ENCODE measurements around the gene MUSK. TPM values are rescaled to one million over a fixed set of nuclear protein-coding genes. Genes with fewer than 3 reads are reported as not detected.
A peak's percentile ranks its signal among the peaks of the same experiment; 100 is the strongest.

Gene MUSK
- total and polyA plus RNA-seq, 2 of the 4 experiments (the other 2 are of a cell fraction), result 0.07 to 0.18 TPM

DNA sequence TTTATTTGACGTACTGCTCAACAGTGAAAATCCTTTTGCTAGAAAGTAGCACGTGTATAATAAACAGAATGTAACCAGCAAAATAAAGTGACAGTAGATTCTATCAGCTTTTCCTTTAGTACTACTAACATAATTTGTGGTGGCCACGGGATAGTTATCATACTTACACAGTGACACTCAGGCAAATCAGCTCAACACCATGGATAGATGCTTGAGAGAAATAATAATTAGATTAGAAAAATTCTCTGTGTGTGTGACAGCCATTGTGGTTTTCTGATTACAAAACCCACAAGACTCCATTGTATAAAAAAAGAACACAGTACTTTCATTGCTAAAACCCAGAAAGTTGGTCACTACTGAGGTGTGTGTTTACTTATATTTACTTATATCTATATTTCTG is 101.1 kb downstream of the MUSK start:
- dilution Hi-C loops (cut with HindIII; ENCODE audit: low sequenced_read_pairs, unreplicated experiment) (no loop called here), in situ Hi-C loops (cut with MboI; ENCODE audit: low sequenced_read_pairs) (no loop called here), intact Hi-C loops (cut with micrococcal nuclease) (loop anchor here (10.0 kb wide), 1 partner anchor 265 kb away; the partner anchor contains the start of gene LPAR1)
- Histone ChIP-seq H2AK9ac (replicated peaks; ENCODE audit: low read depth, low read length, poor library complexity) (no peak overlapping the region), H4K91ac (ENCODE audit: insufficient read depth, low read depth, low read length) (no peak overlapping the region), H4K5ac (ENCODE audit: low read depth, low read length) (no peak overlapping the region), H4K8ac (ENCODE audit: low read depth in 2 of 2, low read length in 2 of 2) (no peak overlapping the region; a peak in 1 of 4 replicates), H3K79me1 (ENCODE audit: low read depth in 1 of 2, low read length in 2 of 2) (no peaks in the 10 kb centered on the region), H2AK5ac (ENCODE audit: low read depth, low read length) (peak overlapping the region; percentile 28; the same call in 1 of the 2 replicates), H3K23ac (ENCODE audit: low read depth, low read length) (no peak overlapping the region; the same call in 1 of the 2 replicates), H3K9me1 (ENCODE audit: insufficient read depth, low read length) (no peaks in the 10 kb centered on the region), H3K4me2 (ENCODE audit: low read depth, low read length) (peak overlapping the region; percentile 33; the same call in 1 of the 2 replicates), H3K27ac (ENCODE audit: insufficient read depth, low read length) (no peak overlapping the region), H3K4me3 (ENCODE audit: insufficient read depth, low read depth, low read length) (no peak overlapping the region), H3K4me1 (ENCODE audit: control insufficient read depth, insufficient read depth, low read length) (peaks cover 2% of the 10 kb centered on the region; the same call in 1 of the 2 replicates), H3K4ac (ENCODE audit: low read depth, low read length) (no peak overlapping the region), H4K20me1 (ENCODE audit: insufficient read depth, low read length) (no peaks in the 10 kb centered on the region), H3K18ac (ENCODE audit: low read depth, low read length) (peak overlapping the region; percentile 69; the same call in 1 of the 2 replicates), H2BK5ac (ENCODE audit: low read depth, low read length, poor library complexity, severe bottlenecking) (peak overlapping the region; percentile 62), H2BK20ac (ENCODE audit: low read depth, low read length) (peak overlapping the region; percentile 34; the same call in 1 of the 2 replicates), H3K14ac (replicated peaks; ENCODE audit: low read depth, low read length) (no peak overlapping the region), H3K27me3 (ENCODE audit: control insufficient read depth, insufficient read depth, low read length) (no peaks in the 10 kb centered on the region), H2BK15ac (ENCODE audit: low read depth, low read length) (0 out of 3 replicates have a peak overlapping the region, but pooled peaks have one; percentile 1), H3K56ac (ENCODE audit: extremely low read depth, insufficient read depth, low read length) (peak overlapping the region; percentile 51; the same call in 1 of the 2 replicates), H3K9me3 (ENCODE audit: control insufficient read depth, insufficient read depth, low read length) (no peaks in the 10 kb centered on the region), H2BK120ac (ENCODE audit: low read depth, low read length) (0 out of 2 replicates have a peak overlapping the region, but pooled peaks have one; percentile 17), H3K36me3 (ENCODE audit: control insufficient read depth, insufficient read depth, low read length) (no peaks in the 10 kb centered on the region), H2AFZ (replicated peaks; ENCODE audit: low read length, poor library complexity) (no peak overlapping the region), H3K9ac (ENCODE audit: low read depth, low read length) (no peak overlapping the region)
- no CpG with 5 or more reads among the region's 3 CpGs for WGBS, 2 experiments (ENCODE audit: extremely low coverage in 2 of 2, insufficient read length in 1 of 2)
- BruUV-seq (replicated peaks), result no TSS peak
- ATAC-seq (ENCODE audit: low read depth) (peak; percentile 54), DNase-seq (peak; percentile 36)
- ChIA-PET POLR2A (ENCODE audit: unreplicated experiment) (no interaction called here), CTCF (no interaction called here)
- TF ChIP-seq BHLHE40 (IDR thresholded peaks at IDR 0.05; ENCODE audit: low read depth, low read length) (peak; percentile 34; the same call in 1 of the 2 replicates), NFE2L2 (IDR thresholded peaks at IDR 0.05; ENCODE audit: low read depth, low read length) (no peak), FOS (IDR thresholded peaks at IDR 0.05; ENCODE audit: low read depth, low read length) (no peak)

Measured in IMR-90 (cell line).